Measurements from ENCODE around the gene KRTAP10-10. TPM values are rescaled to one million over a fixed set of nuclear protein-coding genes. Genes with fewer than 3 reads are reported as not detected.

The KRTAP10-10 gene
- total and polyA plus RNA-seq, 2 of the 8 experiments (the other 6 are each of a cell fraction or from before 2014, with no cell fraction given), result not detected

DNA sequence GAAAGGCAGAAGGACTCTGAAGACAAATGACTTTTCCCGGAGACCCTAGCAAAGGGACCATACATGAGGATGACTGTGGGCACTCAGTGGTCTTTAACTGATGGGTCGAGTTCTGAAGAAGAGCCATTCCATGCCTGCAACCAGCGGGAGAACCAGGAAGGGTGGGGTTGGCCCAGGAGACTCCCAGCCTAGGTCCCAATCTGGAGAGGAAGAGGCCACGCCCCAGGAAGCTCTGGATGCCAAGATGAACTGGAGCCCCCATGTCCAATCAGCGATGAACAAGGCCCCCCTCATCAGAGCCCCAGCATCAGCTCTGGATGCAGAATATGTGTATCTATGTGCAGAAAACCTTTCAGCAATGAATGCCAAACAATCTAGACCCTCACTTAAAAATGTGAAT is 3.6 kb downstream of the KRTAP10-10 start:
- FAIRE-seq (no peak), DNase-seq (ENCODE audit: low read depth in 1 of 2, low spot score in 2 of 2) (no peak)
- no peaks in the 10 kb centered on the region; a peak in 1 of 7 replicates for H3K4me1 ChIP-seq (replicated peaks in 1 of 4; ENCODE audit: control insufficient read depth in 3 of 4, insufficient read depth in 4 of 4, low read length in 3 of 4)
- H3K36me3 ChIP-seq (ENCODE audit: control insufficient read depth in 2 of 4, insufficient read depth in 4 of 4, low read length in 3 of 4), result no peaks in the 10 kb centered on the region
- H3K79me2 ChIP-seq (ENCODE audit: control insufficient read depth in 1 of 2, insufficient read depth in 2 of 2, low read length in 2 of 2), result no peaks in the 10 kb centered on the region
- H2AK5ac ChIP-seq (ENCODE audit: low read depth, low read length), result no peak overlapping the region
- no peak overlapping the region for H3K18ac ChIP-seq (ENCODE audit: extremely low read depth, low read length)
- no peaks in the 10 kb centered on the region for H3K79me1 ChIP-seq (ENCODE audit: low read depth, low read length)
- no peak overlapping the region for H4K5ac ChIP-seq (ENCODE audit: insufficient read length, low read depth, low read length)
- H4K20me1 ChIP-seq (replicated peaks in 1 of 2; ENCODE audit: control insufficient read depth in 1 of 2, insufficient read depth in 2 of 2, low read length in 2 of 2), result peaks cover 0 to 3% of the 10 kb centered on the region in 2 experiments
- H3K4me3 ChIP-seq (ENCODE audit: extremely low read depth in 1 of 4, insufficient read depth in 2 of 4, low read depth in 3 of 4, low read length in 4 of 4), result no peak overlapping the region
- no peaks in the 10 kb centered on the region for H3K27me3 ChIP-seq (replicated peaks in 1 of 4; ENCODE audit: control insufficient read depth in 3 of 4, extremely low read depth in 1 of 4, insufficient read depth in 3 of 4, low read length in 3 of 4)
- POLR2A ChIA-PET (ENCODE audit: partially characterized antibody), result no interaction called here
- H3K9me3 ChIP-seq (ENCODE audit: insufficient read depth in 2 of 2, low read depth in 1 of 2, low read length in 1 of 2), result peaks cover 3 to 8% of the 10 kb centered on the region in 2 experiments; a peak in 2 of 4 replicates
- no peak overlapping the region for H3K23ac ChIP-seq (ENCODE audit: insufficient read length)
- CTCF ChIA-PET (ENCODE audit: partially characterized antibody), result no interaction called here
- H2AFZ ChIP-seq (ENCODE audit: low read length), result no peak overlapping the region
- H3K9ac ChIP-seq (replicated peaks in 1 of 4; ENCODE audit: extremely low read depth in 1 of 4, low read depth in 3 of 4, low read length in 3 of 4), result no peak overlapping the region
- H3K27ac ChIP-seq (ENCODE audit: low read depth, low read length), result no peak overlapping the region
- no peak overlapping the region for H3K56ac ChIP-seq (replicated peaks; ENCODE audit: insufficient read length, low read depth, low read length)
- H3K14ac ChIP-seq (ENCODE audit: insufficient read length), result no peak overlapping the region
- no peaks in the 10 kb centered on the region; the same call in 1 of the 2 replicates for H3K23me2 ChIP-seq (ENCODE audit: low read depth, low read length)
- 93% methylated on average over 5 of the region's 5 CpGs; no CpG with 5 or more reads in 1 of the 2 experiments for WGBS, 2 experiments (ENCODE audit: extremely low coverage in 1 of 2, insufficient coverage in 1 of 2, insufficient read length in 1 of 2, insufficient replicate concordance in 2 of 2, low coverage in 1 of 2, low lambda C conversion rate in 2 of 2, missing lambda C conversion rate in 1 of 2)
- H3K4me2 ChIP-seq (ENCODE audit: insufficient read depth in 1 of 2, low read depth in 2 of 2, low read length in 2 of 2), result no peak overlapping the region
- no peak overlapping the region for H4K91ac ChIP-seq (replicated peaks; ENCODE audit: insufficient read length, low read length)
- no peak overlapping the region for H2BK20ac ChIP-seq (ENCODE audit: low read length)
- no peak overlapping the region for H2BK12ac ChIP-seq (ENCODE audit: low read depth, low read length)
- H2BK5ac ChIP-seq (ENCODE audit: low read depth, low read length), result no peak overlapping the region
- no peak overlapping the region for H2BK120ac ChIP-seq (replicated peaks; ENCODE audit: low read depth, low read length)
- no peak overlapping the region for H4K8ac ChIP-seq (ENCODE audit: extremely low read depth, insufficient read depth, low read length)
- no peak overlapping the region for H2BK15ac ChIP-seq (ENCODE audit: low read length)
- no peak overlapping the region for H3K4ac ChIP-seq (replicated peaks; ENCODE audit: insufficient read length, low read depth, low read length)
- TF ChIP-seq FOSL1 (IDR thresholded peaks at IDR 0.05; ENCODE audit: insufficient read depth, low read depth, low read length), result no peak
- TF ChIP-seq CBX5 (IDR thresholded peaks at IDR 0.05; ENCODE audit: low read depth, low read length), result no peak
- no peak for TF ChIP-seq MAFK (IDR thresholded peaks at IDR 0.05; ENCODE audit: low read depth, low read length)
- TF ChIP-seq KDM1A (IDR thresholded peaks at IDR 0.05; ENCODE audit: borderline replicate concordance, low read length), result no peak
- TF ChIP-seq, protein P1, sequence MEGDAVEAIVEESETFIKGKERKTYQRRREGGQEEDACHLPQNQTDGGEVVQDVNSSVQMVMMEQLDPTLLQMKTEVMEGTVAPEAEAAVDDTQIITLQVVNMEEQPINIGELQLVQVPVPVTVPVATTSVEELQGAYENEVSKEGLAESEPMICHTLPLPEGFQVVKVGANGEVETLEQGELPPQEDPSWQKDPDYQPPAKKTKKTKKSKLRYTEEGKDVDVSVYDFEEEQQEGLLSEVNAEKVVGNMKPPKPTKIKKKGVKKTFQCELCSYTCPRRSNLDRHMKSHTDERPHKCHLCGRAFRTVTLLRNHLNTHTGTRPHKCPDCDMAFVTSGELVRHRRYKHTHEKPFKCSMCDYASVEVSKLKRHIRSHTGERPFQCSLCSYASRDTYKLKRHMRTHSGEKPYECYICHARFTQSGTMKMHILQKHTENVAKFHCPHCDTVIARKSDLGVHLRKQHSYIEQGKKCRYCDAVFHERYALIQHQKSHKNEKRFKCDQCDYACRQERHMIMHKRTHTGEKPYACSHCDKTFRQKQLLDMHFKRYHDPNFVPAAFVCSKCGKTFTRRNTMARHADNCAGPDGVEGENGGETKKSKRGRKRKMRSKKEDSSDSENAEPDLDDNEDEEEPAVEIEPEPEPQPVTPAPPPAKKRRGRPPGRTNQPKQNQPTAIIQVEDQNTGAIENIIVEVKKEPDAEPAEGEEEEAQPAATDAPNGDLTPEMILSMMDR (IDR thresholded peaks at IDR 0.05; ENCODE audit: control extremely low read depth in 1 of 3, insufficient read depth in 1 of 3, low read depth in 1 of 3, low read length in 3 of 3), result no peak
- TF ChIP-seq SAP30 (IDR thresholded peaks at IDR 0.05; ENCODE audit: insufficient read depth, insufficient replicate concordance, low read length), result no peak
- TF ChIP-seq, protein P2, sequence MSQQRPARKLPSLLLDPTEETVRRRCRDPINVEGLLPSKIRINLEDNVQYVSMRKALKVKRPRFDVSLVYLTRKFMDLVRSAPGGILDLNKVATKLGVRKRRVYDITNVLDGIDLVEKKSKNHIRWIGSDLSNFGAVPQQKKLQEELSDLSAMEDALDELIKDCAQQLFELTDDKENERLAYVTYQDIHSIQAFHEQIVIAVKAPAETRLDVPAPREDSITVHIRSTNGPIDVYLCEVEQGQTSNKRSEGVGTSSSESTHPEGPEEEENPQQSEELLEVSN (IDR thresholded peaks at IDR 0.05), result no peak
- TF ChIP-seq JUN (IDR thresholded peaks at IDR 0.05; ENCODE audit: low read depth, low read length), result no peak
- TF ChIP-seq NANOG (IDR thresholded peaks at IDR 0.05; ENCODE audit: insufficient read depth, low read depth, low read length, poor library complexity, severe bottlenecking), result no peak
- TF ChIP-seq HDAC6 (IDR thresholded peaks at IDR 0.05; ENCODE audit: low read depth, low read length), result no peak
- TF ChIP-seq POU5F1 (IDR thresholded peaks at IDR 0.05; ENCODE audit: low read depth, low read length), result no peak

Data from H1 (cell line).